Glutamatergic neuron (in vitro differentiated cells): ENCODE measurements around the gene UTP15. TPM values are rescaled to one million over a fixed set of nuclear protein-coding genes. Genes with fewer than 3 reads are reported as not detected.

Experiments used
- DNase-seq: peaks from one replicate; pipeline ENCODE4 v3.0.0; 2022
- H3K27ac Mint-ChIP-seq: one replicate; pipeline ENCODE4 v1.8.0; 2020; ENCODE audit warnings: mild to moderate bottlenecking, mixed read lengths, inconsistent platforms; ENCODE audit not compliant: unreplicated experiment
- H3K27me3 Mint-ChIP-seq: one replicate; pipeline ENCODE4 v1.8.0; 2020; ENCODE audit warnings: mild to moderate bottlenecking, moderate library complexity, mixed read lengths, inconsistent platforms; ENCODE audit not compliant: unreplicated experiment
- H3K36me3 Mint-ChIP-seq: one replicate; pipeline ENCODE4 v1.8.0; 2020; ENCODE audit warnings: mild to moderate bottlenecking, mixed read lengths, inconsistent platforms; ENCODE audit not compliant: unreplicated experiment
- H3K4me1 Mint-ChIP-seq: one replicate; pipeline ENCODE4 v1.8.0; 2020; ENCODE audit warnings: mild to moderate bottlenecking, low read depth, mixed read lengths, inconsistent platforms; ENCODE audit not compliant: unreplicated experiment
- H3K4me3 Mint-ChIP-seq: one replicate; pipeline ENCODE4 v1.8.0; 2020; ENCODE audit warnings: mild to moderate bottlenecking, mixed read lengths, inconsistent platforms; ENCODE audit not compliant: unreplicated experiment
- H3K9me3 Mint-ChIP-seq: one replicate; pipeline ENCODE4 v1.8.0; 2020; ENCODE audit warnings: mild to moderate bottlenecking, moderate library complexity, mixed read lengths, inconsistent platforms; ENCODE audit not compliant: unreplicated experiment
- total RNA-seq: library from RNA; stranded (reverse); fragmentation: NEBNext Ultra II Directional; extraction: Animal tissue kit (Norgen Biotek cat#: 25700); gene quantifications from one replicate; pipeline ENCODE4 v1.2.1, GENCODE V29; 2021; ENCODE audit not compliant: unreplicated experiment
- TF ChIP-seq, protein P1 (sequence below): fragments of 200-600 bp; sonication (generic); IDR thresholded peaks from one replicate; pipeline ENCODE4 v1.5.0; 2021; ENCODE audit not compliant: partially characterized antibody, unreplicated experiment

Gene UTP15
- total RNA-seq, 1 donor from 2014 or later, result 19.4 TPM

DNA sequence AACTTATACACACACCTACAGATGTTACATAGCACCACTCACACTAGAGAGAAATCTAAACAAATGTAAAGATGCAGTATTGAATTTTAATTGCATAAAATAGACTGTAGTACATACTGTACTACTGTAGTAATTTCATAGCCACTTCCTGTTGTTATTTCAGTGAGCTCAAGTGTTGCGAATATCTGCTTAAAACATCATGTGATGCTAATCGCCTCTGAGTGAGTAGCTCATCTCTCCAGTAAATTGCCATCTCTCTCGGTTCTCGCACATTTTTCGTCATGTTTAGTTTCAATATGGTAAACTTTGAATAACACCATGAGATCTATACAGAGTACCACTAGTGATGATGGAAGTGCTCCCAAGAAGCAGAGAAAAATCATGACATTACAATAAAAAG, 38.5 kb downstream of the UTP15 start:
- Mint-ChIP-seq H3K4me3 (no peak overlapping the region), H3K27ac (no peak overlapping the region), H3K4me1 (no peaks in the 10 kb centered on the region), H3K36me3 (peaks cover 7% of the 10 kb centered on the region), H3K27me3 (no peaks in the 10 kb centered on the region), H3K9me3 (no peaks in the 10 kb centered on the region)
- no peak for DNase-seq
- TF ChIP-seq, protein P1, sequence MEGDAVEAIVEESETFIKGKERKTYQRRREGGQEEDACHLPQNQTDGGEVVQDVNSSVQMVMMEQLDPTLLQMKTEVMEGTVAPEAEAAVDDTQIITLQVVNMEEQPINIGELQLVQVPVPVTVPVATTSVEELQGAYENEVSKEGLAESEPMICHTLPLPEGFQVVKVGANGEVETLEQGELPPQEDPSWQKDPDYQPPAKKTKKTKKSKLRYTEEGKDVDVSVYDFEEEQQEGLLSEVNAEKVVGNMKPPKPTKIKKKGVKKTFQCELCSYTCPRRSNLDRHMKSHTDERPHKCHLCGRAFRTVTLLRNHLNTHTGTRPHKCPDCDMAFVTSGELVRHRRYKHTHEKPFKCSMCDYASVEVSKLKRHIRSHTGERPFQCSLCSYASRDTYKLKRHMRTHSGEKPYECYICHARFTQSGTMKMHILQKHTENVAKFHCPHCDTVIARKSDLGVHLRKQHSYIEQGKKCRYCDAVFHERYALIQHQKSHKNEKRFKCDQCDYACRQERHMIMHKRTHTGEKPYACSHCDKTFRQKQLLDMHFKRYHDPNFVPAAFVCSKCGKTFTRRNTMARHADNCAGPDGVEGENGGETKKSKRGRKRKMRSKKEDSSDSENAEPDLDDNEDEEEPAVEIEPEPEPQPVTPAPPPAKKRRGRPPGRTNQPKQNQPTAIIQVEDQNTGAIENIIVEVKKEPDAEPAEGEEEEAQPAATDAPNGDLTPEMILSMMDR, result no peak

DNA sequence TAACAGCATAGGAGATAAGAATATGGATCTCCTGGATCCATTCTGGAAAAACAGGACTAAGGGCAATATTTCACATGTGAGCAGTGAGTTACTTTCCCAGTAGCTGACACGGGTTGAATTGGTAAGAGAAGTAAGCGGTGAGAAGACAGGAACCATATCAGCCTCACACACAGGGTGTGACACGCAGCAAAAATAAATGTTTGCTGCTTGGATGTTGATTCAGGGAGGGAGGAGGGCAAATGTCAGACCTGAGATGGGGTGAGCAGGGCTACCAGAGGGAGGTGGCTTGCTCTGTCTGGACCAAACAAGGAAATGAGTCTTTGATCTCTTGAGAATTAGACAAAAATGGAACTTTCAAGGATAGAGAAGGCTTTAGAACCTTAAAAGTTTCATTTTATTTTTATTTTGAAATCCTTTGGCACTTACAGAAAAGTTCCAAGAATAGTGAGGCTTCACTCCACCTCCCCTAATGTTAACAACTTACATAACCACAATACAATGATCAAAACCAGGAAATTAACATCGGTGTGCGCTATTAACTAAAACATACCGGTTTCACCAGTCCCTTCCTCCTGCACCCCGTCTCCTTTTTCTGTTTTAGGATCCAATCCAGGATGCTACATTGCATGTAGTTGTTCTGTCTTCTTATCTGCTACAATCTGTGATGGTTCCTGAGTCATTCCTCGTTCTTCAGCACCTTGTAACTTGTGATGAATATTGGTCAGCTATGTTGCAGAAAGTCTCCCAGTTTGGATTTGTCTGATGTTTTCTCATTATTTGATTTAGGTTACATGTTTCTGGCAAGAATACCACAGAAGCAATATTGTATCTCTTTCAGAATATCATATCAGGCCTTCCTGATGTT, 39.9 kb downstream of the UTP15 start:
- TF ChIP-seq, protein P1, result no peak
- H3K27me3 Mint-ChIP-seq, result no peaks in the 10 kb centered on the region
- no peak overlapping the region for H3K27ac Mint-ChIP-seq
- no peaks in the 10 kb centered on the region for H3K4me1 Mint-ChIP-seq
- no peaks in the 10 kb centered on the region for H3K9me3 Mint-ChIP-seq
- no peak overlapping the region for H3K4me3 Mint-ChIP-seq
- peaks cover 8% of the 10 kb centered on the region for H3K36me3 Mint-ChIP-seq
- DNase-seq, result no peak

DNA sequence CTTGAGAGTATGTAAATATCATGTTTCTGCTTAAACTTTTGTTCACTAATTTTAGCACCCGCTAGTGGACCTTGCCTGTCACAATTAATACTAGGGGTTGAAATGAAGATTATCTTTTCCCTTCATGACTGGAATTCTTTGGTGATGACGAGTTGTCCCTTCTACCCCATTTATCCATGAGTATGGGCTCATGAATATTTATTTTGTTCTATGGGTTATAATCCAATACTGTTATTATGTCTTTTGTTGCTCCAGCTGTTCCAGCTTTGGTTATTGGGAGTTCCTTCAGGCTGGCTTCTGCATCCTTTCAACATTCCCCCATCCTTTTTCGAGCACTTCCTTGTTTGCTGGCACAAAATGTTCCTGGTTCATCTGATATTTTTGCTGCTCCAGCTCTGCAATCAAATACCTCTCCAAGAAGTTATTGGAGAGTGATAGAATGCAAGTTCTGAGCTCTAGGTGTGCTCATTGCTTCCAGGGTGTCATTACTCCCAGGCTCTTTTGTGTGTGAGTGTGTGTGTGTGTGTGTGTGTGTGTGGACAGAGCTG, 40.7 kb downstream of the UTP15 start:
- no peaks in the 10 kb centered on the region for H3K4me1 Mint-ChIP-seq
- H3K4me3 Mint-ChIP-seq, result no peak overlapping the region
- no peak overlapping the region for H3K27ac Mint-ChIP-seq
- DNase-seq, result no peak
- H3K27me3 Mint-ChIP-seq, result no peaks in the 10 kb centered on the region
- TF ChIP-seq, protein P1, result no peak
- peaks cover 4% of the 10 kb centered on the region for H3K9me3 Mint-ChIP-seq
- peaks cover 16% of the 10 kb centered on the region for H3K36me3 Mint-ChIP-seq

DNA sequence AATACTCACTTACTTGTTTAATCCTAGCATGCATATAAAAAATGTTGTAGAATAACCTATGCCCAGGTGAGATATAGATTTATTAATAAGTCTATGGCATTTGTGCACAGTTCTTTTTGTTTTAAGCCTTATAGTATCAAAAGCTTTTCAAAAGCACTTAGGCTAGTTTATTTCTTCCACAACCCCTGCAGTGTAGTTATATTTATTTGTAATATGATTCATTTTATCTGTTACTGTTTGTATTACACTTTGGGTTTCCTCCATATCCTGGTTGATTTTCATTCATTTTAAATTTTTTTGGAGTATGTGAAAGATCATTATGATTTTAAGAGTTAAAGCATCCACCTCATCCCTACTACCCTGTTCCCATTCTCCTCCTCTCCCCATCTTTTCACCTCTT, 41.7 kb downstream of the UTP15 start:
- Mint-ChIP-seq H3K27ac (no peak overlapping the region), H3K4me1 (no peaks in the 10 kb centered on the region), H3K36me3 (peaks cover 9% of the 10 kb centered on the region), H3K4me3 (no peak overlapping the region), H3K27me3 (no peaks in the 10 kb centered on the region), H3K9me3 (peaks cover 4% of the 10 kb centered on the region)
- no peak for DNase-seq
- TF ChIP-seq, protein P1, result no peak

DNA sequence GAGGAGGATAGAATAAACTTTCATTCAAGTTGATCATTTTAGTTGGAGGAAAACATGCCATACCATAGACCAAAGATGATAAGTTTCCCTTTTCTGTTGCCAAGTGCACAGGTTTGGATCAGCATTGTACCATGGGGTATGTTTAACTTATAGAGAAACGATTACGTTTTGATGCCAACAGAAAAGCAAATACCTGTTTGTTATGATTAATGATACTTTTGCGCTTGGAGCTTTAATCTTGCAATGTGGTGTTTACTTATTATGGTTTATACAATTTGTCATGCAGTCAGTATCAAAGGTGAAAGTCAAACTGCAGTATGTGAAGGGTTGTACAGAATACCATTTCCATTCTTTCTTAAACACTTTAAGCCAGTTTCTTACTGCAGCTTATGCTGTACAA, 47.3 kb downstream of the UTP15 start:
- TF ChIP-seq, protein P1, result no peak
- Mint-ChIP-seq H3K4me3 (no peak overlapping the region), H3K9me3 (peaks cover 4% of the 10 kb centered on the region), H3K4me1 (peaks cover 10% of the 10 kb centered on the region), H3K36me3 (peaks cover 9% of the 10 kb centered on the region), H3K27me3 (no peaks in the 10 kb centered on the region), H3K27ac (no peak overlapping the region)
- DNase-seq, result no peak
